GM12874 (cell line): ENCODE results near the gene OR9A2.

ENCODE experiments used
- CTCF ChIP-seq: IDR thresholded peaks from 2 replicates; pipeline ENCODE4 v1.5.1; 2011; ENCODE audit warnings: low read depth, mild to moderate bottlenecking, control low read depth, low read length, moderate library complexity; ENCODE audit not compliant: insufficient read depth

Gene OR9A2

GRCh38 chr7:143012409-143012808 is 14.5 kb downstream of the OR9A2 start:
- no peak for TF ChIP-seq CTCF

- TF ChIP-seq CTCF: no peak
Observed at GRCh38 chr7:143012001-143012400, 14.9 kb downstream of the OR9A2 start.

- peak; percentile 68 for TF ChIP-seq CTCF
Observed at GRCh38 chr7:143008007-143008901, 18.7 kb downstream of the OR9A2 start.

GRCh38 chr7:143005632-143006260 is 21.2 kb downstream of the OR9A2 start:
- no peak for TF ChIP-seq CTCF

GRCh38 chr7:143003393-143004051 is 23.4 kb downstream of the OR9A2 start:
- TF ChIP-seq CTCF: peak; percentile 62

GRCh38 chr7:143002898-143003297 is 24.0 kb downstream of the OR9A2 start:
- no peak for TF ChIP-seq CTCF

- TF ChIP-seq CTCF: peak; percentile 18; the same call in 1 of the 2 replicates
Observed at GRCh38 chr7:143002106-143002505, 24.8 kb downstream of the OR9A2 start.
